ENCODE measurements around the gene KLHL18.
"Not testable (repeated sequence)": the region's sequence is repeated elsewhere in the genome, so short reads cannot be mapped to it uniquely, and the experiment has no call there.

Gene KLHL18

DNA sequence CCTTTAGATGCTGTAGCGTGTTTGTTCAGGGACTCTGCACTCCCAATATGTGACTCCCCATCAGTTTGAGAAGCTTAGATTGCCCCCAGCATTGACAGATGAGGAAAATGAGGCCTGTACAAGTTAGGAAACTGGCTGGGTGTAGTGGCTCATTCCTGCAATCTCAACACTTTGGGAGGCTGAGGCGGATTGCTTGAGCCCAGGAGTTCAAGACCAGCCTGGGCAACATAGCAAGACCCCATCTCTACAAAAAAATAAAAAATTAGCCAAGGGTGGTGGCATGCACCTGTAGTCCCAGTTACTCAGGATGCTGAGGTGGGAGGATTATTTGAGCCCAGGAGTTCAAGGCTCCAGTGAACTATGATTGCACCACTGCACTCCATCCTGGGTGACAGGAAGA is 84.1 kb downstream of the KLHL18 start:
- DNase-seq, result no peak

DNA sequence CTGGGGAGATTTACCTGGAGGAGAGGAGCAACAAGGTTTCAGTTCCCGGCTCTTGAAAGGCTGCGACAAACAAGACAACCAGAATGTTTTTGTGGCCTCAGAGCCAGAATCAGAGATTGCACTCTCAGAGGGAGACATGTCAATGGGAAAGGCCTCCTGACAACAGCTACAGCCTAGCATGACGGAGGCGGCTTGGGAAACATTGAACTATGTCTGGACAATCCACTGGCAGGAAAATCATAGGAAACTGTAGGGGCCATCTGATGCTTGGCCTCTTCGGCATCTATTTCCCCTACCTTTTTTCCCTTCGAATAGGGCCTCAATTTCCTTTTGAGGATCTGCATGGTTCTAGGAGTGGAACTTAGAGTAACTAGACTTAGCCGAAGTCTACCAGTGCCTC is 84.9 kb downstream of the KLHL18 start:
- DNase-seq, result no peak

DNA sequence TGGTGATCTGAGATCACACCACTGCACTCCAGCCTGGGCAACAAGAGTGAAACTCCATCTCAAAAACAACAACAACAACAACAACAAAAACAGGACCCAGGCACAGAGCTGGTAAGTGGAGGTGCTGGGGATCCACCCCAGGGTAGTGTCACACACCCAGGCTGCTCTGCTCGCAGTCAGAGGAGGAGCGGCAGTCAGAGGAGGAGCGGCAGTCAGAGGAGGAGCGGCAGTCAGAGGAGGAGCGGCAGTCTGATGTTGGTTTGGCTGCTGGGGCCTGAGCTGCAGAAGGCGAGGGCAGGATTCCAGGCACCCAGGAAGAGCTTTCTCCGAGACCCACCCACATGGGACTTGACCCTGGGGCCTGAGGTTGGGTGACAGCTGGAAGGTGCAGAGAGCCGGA is 87.3 kb downstream of the KLHL18 start:
- DNase-seq, result not testable (repeated sequence)

DNA sequence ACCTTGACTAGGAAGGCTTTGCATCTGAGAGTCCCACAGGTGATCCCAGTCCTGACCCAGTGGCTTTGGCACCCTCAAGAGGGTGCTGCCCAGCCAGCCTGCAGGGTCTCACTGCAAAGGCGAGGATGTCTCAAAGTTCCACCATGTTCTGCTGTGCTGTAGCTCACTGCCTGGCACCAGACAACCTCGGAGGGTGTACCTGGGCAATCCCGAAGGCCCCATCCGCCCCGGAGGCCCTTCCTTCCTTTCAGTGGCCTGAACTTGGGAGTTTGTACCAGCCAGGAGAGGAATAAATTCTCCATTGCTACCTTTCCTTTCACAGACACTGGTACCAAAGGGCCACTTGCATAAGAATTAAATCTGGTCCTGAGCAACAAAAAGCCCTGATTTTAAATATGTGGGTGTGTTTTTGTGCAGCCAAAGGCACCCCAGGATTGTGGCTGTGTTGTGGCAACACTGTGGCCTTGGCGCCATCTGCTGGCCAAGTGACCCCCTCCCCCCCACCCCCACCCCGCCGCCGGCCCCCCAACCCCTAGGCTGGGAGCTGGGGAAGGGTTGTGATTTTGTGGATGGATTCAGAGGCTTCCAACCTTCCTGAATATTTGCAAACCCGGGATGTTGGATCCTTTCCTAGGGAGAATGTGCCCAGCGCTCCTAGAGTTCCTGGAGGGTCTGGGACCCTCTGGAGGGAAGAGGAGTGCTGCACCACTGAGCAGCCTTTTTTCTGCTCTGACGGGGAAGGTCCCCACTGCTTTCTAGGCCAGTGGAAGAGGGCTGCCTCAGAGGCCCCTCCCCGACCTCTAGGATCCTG is 88.3 kb downstream of the KLHL18 start:
- DNase-seq, result peak; percentile 62

DNA sequence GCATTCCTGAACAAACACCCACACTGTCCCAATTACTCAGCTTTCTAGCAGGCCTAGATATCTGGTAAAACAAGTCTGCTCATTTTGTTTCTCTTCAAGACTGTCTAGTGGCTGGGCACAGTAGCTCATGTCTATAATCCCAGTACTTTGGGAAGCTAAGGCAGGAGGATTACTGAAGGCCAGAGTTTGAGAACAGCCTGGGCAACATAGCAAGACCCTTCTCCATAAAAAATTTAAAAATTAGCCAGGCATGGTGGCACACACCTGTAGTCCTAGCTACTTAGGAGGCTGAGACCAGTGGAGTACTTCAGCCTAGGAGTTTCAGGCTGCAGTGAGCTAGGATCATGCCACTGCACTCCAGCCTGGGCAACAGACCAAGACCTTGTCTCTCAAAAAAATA is 91.8 kb downstream of the KLHL18 start:
- no peak for DNase-seq

DNA sequence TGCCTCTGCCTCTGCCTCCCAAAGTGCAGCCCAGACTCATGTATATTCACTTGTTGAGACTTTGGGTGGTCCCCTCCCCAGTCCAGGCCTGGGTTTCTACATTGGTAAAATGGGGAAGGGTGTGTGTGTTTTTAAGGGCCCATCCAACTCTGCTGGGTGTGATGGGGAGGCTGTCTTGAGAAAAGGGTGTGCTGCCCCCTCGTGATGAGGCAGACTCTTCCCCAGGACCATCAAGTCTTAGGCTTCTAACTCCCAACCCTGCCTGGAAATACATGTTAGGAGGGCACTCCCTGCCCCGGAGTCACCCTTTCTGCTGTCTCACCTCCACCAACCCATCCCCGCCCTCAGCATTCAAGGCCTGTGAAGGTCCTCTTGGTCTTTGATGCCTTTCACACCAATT is 93.6 kb downstream of the KLHL18 start:
- no peak for DNase-seq

DNA sequence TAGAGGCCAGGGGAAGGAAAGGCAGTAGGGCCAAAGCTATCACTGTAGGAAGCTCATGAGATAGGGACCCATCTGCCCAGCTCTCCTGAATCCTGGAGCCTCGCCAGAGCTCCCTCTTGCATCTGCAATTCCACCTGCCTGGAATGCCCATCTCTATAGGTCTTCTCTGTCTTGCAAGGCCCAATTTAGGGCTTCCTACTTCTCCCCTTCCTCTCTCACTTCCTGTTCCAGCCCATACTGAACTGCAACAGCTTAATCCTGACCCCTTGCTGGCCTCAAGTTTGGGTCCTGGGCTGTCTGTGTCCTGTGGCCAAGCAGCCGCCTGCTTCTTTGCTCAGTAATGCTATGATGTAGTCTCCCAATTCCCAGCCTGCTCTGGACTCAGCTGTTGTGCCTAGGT is 94.4 kb downstream of the KLHL18 start:
- no peak for DNase-seq

DNA sequence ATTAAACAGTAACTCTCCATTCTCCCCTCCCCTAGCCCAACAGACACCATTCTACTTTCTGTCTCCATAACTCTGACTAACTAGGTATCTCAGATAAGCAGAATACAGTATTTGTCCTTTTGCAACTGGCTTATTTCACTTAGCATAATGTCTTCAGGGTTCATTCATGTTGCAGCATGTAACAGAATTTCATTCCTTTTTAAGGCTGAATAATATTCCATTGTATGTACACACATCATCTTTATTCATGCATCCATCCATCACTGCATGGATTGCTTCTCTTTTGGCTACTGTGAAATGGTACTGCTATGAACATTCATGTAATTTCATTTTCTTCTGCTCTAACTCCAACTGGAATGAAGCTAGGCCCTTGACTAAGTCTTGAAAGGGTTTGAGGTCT is 96.1 kb downstream of the KLHL18 start:
- DNase-seq, result no peak

DNA sequence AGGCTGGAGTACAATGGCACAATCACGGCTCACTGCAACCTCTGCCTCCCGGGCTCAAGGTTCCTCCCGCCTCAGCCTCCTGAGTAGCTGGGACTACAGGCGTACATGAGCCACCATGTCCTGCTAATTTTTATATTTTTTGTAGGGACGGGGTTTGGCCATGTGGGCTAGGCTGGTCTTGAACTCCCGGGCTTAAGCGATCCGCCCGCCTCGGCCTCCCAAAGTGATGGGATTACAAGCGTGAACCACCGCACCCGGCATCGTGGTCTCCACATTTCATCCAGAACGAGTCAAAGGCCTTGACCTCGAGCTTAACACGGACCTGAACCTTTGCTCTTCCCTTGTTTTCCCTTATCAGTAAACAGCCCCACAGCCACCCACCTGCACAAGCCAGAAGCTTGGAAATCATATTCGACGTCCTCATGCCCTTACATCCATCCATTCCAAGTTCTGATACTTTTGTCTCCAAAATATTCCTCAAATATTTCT is 96.7 kb downstream of the KLHL18 start:
- no peak for DNase-seq

DNA sequence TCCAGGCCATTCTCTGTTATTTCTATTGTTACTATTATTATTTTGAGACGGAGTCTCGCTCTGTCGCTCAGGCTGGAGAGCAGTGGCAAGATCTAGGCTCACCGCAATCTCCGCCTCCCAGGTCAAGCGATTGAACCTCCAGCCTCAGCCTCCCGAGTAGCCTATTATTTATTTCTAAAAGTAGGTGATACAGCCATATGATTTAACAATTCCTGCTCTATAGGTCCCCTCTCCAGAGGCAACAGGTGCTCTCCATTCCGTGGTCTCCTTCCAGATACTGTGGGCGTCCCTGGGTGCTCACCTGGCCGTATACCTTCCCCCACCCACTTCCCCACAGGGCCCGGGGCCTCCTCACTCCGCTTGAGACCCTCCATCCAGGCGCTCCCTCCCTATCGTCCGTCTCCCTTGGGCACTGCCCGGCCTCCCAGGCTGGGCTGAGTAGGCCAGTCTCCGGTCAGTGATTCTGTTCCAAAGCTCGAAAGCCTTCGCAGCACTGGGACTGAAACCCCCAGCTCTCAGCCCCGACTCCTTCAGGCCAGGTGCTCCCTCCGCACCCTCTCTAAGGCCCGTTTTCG is 97.4 kb downstream of the KLHL18 start:
- no peak for DNase-seq

DNA sequence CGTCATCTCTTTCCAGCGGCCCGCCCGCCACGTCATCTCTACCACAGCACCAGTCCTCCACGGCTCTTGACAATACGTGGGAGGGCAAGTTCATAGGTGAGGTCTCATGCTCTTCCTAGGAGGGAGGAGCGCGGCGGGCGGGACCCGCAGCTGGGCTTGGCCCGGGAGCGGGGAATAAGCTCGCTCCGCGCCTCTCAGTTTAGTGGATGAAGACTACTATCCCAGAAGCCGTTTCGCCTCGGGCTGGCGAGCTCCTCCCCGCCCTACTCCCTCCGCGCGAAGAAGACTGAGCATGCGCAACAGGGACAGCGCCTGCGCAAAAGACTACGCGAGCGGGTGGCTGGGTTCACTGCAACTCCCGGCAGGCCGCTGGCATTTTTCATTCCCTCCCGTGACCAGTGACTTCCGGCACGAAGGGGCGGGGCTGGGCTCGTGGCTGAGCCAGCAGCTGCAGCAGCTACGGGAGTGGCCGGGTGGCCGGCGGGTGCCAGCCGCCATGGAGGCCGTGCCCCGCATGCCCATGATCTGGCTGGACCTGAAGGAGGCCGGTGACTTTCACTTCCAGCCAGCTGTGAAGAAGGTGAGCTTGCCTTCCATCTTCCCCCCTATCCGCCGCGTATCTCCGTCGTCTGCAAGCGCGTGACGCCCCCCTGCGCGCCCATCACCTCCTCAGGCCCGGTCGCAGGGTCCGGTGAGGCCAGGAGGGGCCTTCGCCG is 98.0 kb downstream of the KLHL18 start, which contains the start of gene PTPN23:
Gene PTPN23 (plus strand): TSS at position 421 of the 716 bp plus-strand sequence. CDS start 76 bp downstream, at position 497.
- DNase-seq, result peak; percentile 100

DNA sequence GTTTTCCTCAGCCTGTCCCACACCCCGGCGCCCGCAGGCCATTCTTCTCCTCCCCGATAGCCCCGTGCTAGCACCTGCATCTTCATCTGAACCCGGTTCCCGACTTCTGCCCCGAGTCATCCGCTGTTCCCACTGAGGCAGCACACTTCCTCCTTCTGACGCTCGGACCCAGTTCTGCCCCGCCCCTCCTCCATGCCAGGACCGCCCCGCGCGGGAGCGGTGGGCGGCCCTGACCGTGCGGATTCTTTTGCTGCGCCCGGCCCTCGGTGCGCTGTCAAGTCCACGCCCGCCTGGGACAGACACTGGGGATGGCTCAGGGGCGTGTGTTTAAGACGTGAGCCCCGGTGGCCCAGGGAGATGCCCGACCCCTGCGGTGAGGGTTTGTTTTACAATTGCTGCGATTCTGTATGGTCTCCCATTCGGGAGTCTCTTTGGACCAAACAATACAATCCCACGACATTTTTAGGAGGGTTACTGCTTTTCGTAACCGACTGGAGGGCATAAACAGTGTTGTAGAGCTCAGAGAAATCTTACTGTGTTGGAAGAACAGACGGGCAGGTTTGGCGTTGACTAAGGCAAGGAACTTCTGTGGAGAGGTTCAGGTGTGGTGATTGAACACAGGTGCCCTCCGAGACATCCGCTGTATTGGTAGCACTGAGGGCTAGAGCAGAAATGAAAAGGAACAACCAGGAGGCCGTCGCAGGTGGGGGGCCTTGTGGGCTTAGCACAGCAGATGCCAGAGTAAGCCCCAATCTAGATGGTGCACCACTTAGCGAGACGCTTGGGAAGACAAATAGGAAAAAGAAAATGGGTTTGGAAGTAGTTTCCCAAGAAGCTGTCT is 98.8 kb downstream of the KLHL18 start:
- peak; percentile 97 for DNase-seq

DNA sequence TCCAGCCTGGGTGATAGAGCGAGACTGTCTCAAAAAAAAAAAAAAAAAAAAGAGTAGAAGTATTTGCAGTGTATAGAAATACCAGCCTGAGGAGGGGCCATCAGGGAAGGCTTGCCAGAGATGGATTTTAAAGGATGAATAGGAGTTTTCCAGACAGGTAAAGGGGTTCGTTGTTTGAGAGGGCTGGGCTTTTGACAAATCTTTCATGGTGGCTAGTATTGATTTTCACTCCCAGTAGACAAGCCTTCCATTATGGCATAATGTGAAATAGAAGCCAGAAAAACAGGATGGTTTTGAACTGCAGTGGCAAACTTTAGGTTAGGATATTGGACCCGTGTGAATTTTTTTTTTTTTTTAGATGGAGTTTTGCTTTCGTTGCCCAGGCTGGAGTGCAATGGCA is 101.7 kb downstream of the KLHL18 start:
- DNase-seq, result no peak

DNA sequence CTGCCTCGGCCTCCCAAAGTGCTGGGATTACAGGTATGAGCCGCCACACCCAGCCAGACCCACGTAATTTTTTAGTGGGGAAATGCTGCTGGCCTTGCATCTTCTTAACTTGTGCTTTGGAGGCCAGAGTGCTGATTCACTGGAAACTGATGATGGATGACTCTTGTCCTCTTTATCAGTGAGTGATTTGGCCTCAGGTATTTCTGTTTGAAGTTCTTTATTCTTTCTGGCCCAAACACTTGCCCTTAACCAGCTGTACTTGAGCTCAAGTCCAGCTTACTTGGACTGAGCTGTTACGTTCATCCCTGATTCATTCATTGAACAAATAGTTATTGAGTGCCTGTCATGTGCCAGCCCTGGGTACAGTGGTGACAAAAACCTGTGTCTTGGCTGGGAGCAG is 102.3 kb downstream of the KLHL18 start:
- no peak for DNase-seq

DNA sequence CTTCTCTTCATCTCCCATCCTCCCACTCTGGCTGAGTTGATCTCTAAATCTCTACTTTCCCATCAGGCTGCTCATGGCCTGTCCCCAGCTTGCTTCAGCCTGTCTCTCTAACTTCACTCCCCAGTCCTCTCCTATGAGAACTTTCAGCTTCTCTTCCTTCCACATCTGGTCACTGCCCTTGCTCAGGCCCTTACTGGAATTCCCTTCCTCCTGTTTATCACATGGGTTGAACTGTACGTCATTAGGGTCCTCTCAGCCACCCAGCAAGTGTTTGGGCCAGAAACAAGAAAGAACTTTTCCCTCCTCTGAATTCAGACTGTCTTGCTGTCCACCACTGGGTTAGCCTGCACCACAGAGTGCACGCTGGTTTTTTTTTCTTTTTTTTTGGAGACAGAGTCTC is 103.1 kb downstream of the KLHL18 start:
- DNase-seq, result no peak

DNA sequence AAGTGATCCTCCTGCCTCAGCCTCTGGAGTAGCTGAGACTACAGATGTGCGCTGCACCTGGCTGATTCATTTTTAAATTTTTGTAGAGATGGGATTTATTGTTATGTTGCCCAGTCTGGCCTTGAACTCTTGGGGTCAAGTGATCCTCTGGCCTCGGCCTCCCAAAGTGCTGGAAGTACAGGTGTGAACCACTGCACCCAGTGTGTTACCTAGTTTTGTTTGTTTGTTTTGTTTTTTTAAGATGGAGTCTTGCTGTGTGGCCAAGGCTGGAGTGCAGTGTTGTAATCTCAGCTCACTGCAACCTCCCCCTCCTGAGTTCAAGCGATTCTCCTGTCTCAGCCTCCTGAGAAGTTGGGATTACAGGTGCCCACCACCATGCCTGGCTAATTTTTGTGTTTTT is 110.2 kb downstream of the KLHL18 start:
- DNase-seq, result no peak

DNA sequence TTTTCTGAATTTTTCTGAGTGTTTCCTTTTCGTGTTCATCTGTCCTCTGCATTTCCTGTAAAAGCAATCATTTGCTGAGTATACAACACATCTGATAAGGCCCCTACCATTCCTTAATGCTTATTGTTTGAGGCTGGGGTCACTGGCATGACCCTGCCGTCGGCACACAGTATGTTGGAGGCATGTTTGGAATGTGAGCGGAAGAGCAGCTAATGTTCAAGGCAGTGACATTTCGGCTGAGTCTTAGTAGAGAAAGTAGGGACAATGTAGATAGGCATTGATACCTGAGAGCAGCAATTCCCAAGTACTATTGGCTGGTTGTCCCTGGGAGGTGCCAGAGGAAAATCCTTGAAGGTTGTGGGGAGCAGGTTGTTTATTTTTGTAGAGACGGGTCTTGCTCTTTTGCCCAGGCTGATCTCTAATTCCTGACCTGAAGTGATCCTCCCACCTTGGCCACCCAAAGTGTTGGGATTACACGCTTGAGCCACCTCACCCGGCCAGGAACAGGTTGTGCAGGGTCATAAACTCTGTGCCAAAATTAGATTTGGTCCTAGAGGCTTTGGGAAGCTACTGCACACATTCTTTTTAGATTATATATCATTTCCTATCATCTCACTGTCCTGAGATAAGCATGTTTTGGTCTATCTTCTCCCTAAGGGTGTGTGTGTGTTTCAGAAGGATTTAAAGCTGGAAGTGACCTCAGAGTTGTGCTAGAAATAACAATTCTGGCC is 111.6 kb downstream of the KLHL18 start:
- no peak for DNase-seq

DNA sequence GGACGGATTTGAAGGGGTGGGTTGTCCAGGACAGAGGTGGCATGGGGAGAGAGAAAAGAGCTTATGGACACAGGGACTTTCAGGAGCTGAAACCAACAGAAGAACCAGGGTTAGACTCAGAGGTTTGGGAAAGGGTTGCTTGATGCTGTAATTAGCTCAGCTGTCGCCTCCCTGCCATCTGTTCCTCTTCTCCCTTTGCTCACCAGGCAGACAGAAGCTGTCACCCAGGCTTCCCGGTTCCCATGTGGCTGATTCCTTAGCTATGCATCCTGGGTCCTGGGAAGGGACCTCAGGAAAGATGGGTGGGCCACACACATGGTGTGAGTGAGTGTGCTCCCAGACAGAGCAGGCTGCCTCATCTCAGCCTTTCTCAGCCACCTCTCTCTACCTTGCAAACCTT is 112.1 kb downstream of the KLHL18 start:
- no peak for DNase-seq

All from hematopoietic multipotent progenitor cell treated with erythropoietin and hydrocortisone succinate and interleukin-3 and kit ligand, for 4 days (in vitro differentiated cells).